C4-2B (cell line): ENCODE measurements around the gene FCER1A.

Experiments
- CTCF ChIP-seq: fragments of 450-650 bp; conservative IDR thresholded peaks from 2 replicates; pipeline ENCODE4 v1.5.1; 2017; ENCODE audit warnings: mild to moderate bottlenecking
- ZFX ChIP-seq: fragments of 450-650 bp; IDR thresholded peaks from 2 replicates; pipeline ENCODE4 v1.6.1; 2017

GRCh38 chr1:159318784-159319551 lies 16.8 kb downstream of the FCER1A start:
- TF ChIP-seq CTCF (no peak), ZFX (no peak)
